Common myeloid progenitor, CD34-positive (primary cell): ENCODE results near the gene ERN1.

Experiments
- CTCF ChIA-PET: fragments of 350-600 bp; sonication (Branson Sonifier 250); formaldehyde crosslinking; loops from one replicate; lab custom pipeline; 2021; ENCODE audit warnings: antibody characterized with exemption; lab: Charles Lee
- POLR2A ChIA-PET: fragments of 350-600 bp; sonication (Branson Sonifier 250); formaldehyde crosslinking; loops from one replicate; lab custom pipeline; 2021; ENCODE audit warnings: antibody characterized with exemption; lab: Charles Lee
- DNase-seq, 3 donors: peaks; one replicate each; pipeline versions ENCODE4 v3.0.0 to v3.0.0-alpha.2; 2013
- H3K27ac ChIP-seq, 2 experiments: 1 replicate in 1 of 2; 2 replicates in 1 of 2; pipeline ENCODE4 v1.7.0; 2013; ENCODE audit warnings: inconsistent platforms in 2 of 2, low read length in 2 of 2, mild to moderate bottlenecking in 2 of 2, low read depth in 1 of 2, moderate library complexity in 1 of 2; ENCODE audit not compliant: severe bottlenecking in 2 of 2, insufficient read depth in 1 of 2, poor library complexity in 1 of 2
- H3K27me3 ChIP-seq, 5 experiments: replicated peaks in 2 of 5; 1 replicate in 3 of 5; 2 replicates in 2 of 5; pipeline versions ENCODE4 v1.6.1 to v1.7.0; 2013; ENCODE audit warnings: low read length in 4 of 5, mild to moderate bottlenecking in 2 of 5, moderate library complexity in 2 of 5, inconsistent platforms in 1 of 5; ENCODE audit not compliant: insufficient read depth in 5 of 5, control insufficient read depth in 4 of 5
- H3K36me3 ChIP-seq, 4 experiments: 1 replicate in 2 of 4; 2 replicates in 2 of 4; pipeline versions ENCODE4 v1.6.1 to v1.7.0; 2013; ENCODE audit warnings: low read length in 3 of 4, control low read depth in 1 of 4, mild to moderate bottlenecking in 1 of 4; ENCODE audit not compliant: control insufficient read depth in 4 of 4, insufficient read depth in 4 of 4
- H3K4me1 ChIP-seq, 4 experiments: 1 replicate in 3 of 4; 2 replicates in 1 of 4; pipeline versions ENCODE4 v1.6.1 to v1.7.1; 2013; ENCODE audit warnings: low read length in 3 of 4, mild to moderate bottlenecking in 3 of 4, control low read depth in 1 of 4, inconsistent platforms in 1 of 4, moderate library complexity in 1 of 4; ENCODE audit not compliant: control insufficient read depth in 4 of 4, insufficient read depth in 4 of 4; ENCODE audit errors: control extremely low read depth in 1 of 4
- H3K4me3 ChIP-seq, 7 experiments: 1 replicate in 4 of 7; 2 replicates in 3 of 7; pipeline versions ENCODE4 v1.5.1 to v1.7.0; 2013; ENCODE audit warnings: mild to moderate bottlenecking in 7 of 7, low read length in 6 of 7, moderate library complexity in 6 of 7, inconsistent platforms in 2 of 7, low read depth in 2 of 7, control low read depth in 1 of 7; ENCODE audit not compliant: insufficient read depth in 4 of 7, control insufficient read depth in 1 of 7; ENCODE audit errors: extremely low read depth in 1 of 7
- H3K9me3 ChIP-seq, 5 experiments: 1 replicate in 4 of 5; 2 replicates in 1 of 5; pipeline versions ENCODE4 v1.6.1 to v1.7.1; 2013; ENCODE audit warnings: low read length in 4 of 5, mild to moderate bottlenecking in 2 of 5, inconsistent platforms in 1 of 5, low read depth in 1 of 5, moderate library complexity in 1 of 5; ENCODE audit not compliant: control insufficient read depth in 4 of 5, insufficient read depth in 2 of 5; ENCODE audit errors: control extremely low read depth in 1 of 5
- WGBS: methylation state at CpG from one replicate; pipeline ENCODE4 v1.1.5; 2013; ENCODE audit not compliant: insufficient coverage; 5-methylcytosine and 5-hydroxymethylcytosine counted together

Gene ERN1

GRCh38 chr17:64154313-64154695 is 24.4 kb upstream of the ERN1 start:
- POLR2A ChIA-PET: no interaction called here

GRCh38 chr17:64153565-64154312 is 23.8 kb upstream of the ERN1 start:
- H3K4me1 ChIP-seq: peaks cover 0 to 13% (median under 1%) of the 10 kb centered on the region in 4 experiments
- no peaks in the 10 kb centered on the region for H3K27me3 ChIP-seq
- no peaks in the 10 kb centered on the region for H3K9me3 ChIP-seq
- WGBS: 100% methylated on average over 3 of the region's 3 CpGs
- H3K4me3 ChIP-seq: no peak overlapping the region
- no peak overlapping the region for H3K27ac ChIP-seq
- peaks cover 8 to 57% (median 43%) of the 10 kb centered on the region in 4 experiments for H3K36me3 ChIP-seq
- DNase-seq: no peak
- POLR2A ChIA-PET: no interaction called here
- CTCF ChIA-PET: interaction anchor here (0.6 to 2.1 kb wide), 3 partner anchors 15 to 167 kb away, joined by 3 to 6 read pairs (median 3); no protein-coding TSS in a partner anchor

More at GRCh38 chr17:64154313-64154695, 24.4 kb upstream of the ERN1 start:
- no peak for DNase-seq
- Histone ChIP-seq H3K9me3 (no peaks in the 10 kb centered on the region), H3K27ac (no peak overlapping the region), H3K4me1 (peaks cover 0 to 13% (median 0%) of the 10 kb centered on the region in 4 experiments), H3K36me3 (peaks cover 8 to 58% (median 42%) of the 10 kb centered on the region in 4 experiments), H3K27me3 (no peaks in the 10 kb centered on the region), H3K4me3 (no peak overlapping the region)
- WGBS: no CpG with 5 or more reads among the region's 4 CpGs
- CTCF ChIA-PET: interaction anchor here (0.6 to 2.1 kb wide), 3 partner anchors 15 to 166 kb away, joined by 3 to 6 read pairs (median 3); no protein-coding TSS in a partner anchor

- H3K27me3 ChIP-seq: no peaks in the 10 kb centered on the region
- H3K9me3 ChIP-seq: no peaks in the 10 kb centered on the region
- peak in 2 of 3 donors; percentile 43 to 72 for DNase-seq
- WGBS: 100% methylated on average over 5 of the region's 7 CpGs
- peaks cover 0 to 15% (median 6%) of the 10 kb centered on the region in 4 experiments for H3K4me1 ChIP-seq
- H3K36me3 ChIP-seq: peaks cover 10 to 58% (median 44%) of the 10 kb centered on the region in 4 experiments
- ChIA-PET POLR2A (no interaction called here), CTCF (no interaction called here)
- no peak overlapping the region for H3K4me3 ChIP-seq
- no peak overlapping the region for H3K27ac ChIP-seq
Measured at GRCh38 chr17:64152428-64153125, 22.6 kb upstream of the ERN1 start.

GRCh38 chr17:64151016-64151368 is 21.0 kb upstream of the ERN1 start:
- peaks cover 9 to 26% (median 19%) of the 10 kb centered on the region in 4 experiments for H3K4me1 ChIP-seq
- H3K36me3 ChIP-seq: peaks cover 10 to 61% (median 46%) of the 10 kb centered on the region in 4 experiments
- no CpG with 5 or more reads among the region's 1 CpG for WGBS
- no peaks in the 10 kb centered on the region for H3K27me3 ChIP-seq
- CTCF ChIA-PET: no interaction called here
- DNase-seq: no peak
- H3K27ac ChIP-seq: peak overlapping the region in 1 of 2 experiments; percentile 29
- POLR2A ChIA-PET: no interaction called here
- no peaks in the 10 kb centered on the region for H3K9me3 ChIP-seq
- H3K4me3 ChIP-seq: no peak overlapping the region

GRCh38 chr17:64150237-64151015 is 20.5 kb upstream of the ERN1 start:
- no peak for DNase-seq
- POLR2A ChIA-PET: no interaction called here
- Histone ChIP-seq H3K27me3 (no peaks in the 10 kb centered on the region), H3K4me3 (no peak overlapping the region), H3K36me3 (peaks cover 10 to 59% (median 46%) of the 10 kb centered on the region in 4 experiments), H3K27ac (peak overlapping the region in 1 of 2 experiments; percentile 29), H3K4me1 (peaks cover 9 to 26% (median 19%) of the 10 kb centered on the region in 4 experiments), H3K9me3 (no peaks in the 10 kb centered on the region)
- 100% methylated on average over 4 of the region's 5 CpGs for WGBS
- CTCF ChIA-PET: interaction anchor here (0.7 to 3.0 kb wide), 3 partner anchors 11 to 153 kb away, joined by 3 to 26 read pairs (median 4); no protein-coding TSS in a partner anchor

GRCh38 chr17:64149196-64149595 is 19.3 kb upstream of the ERN1 start:
- WGBS: 100% methylated on average over 3 of the region's 6 CpGs
- Histone ChIP-seq H3K4me1 (peaks cover 13 to 29% (median 20%) of the 10 kb centered on the region in 4 experiments), H3K27me3 (no peaks in the 10 kb centered on the region), H3K27ac (peak overlapping the region in 1 of 2 experiments; percentile 2), H3K9me3 (no peaks in the 10 kb centered on the region), H3K4me3 (no peak overlapping the region), H3K36me3 (peaks cover 10 to 59% (median 37%) of the 10 kb centered on the region in 4 experiments)
- DNase-seq: no peak
- CTCF ChIA-PET: interaction anchor here (0.9 to 3.0 kb wide), 8 partner anchors 12 to 178 kb away, joined by 3 to 26 read pairs (median 4); no protein-coding TSS in a partner anchor
- POLR2A ChIA-PET: interaction anchor here (0.6 kb wide), 1 partner anchor 371 kb away, joined by 4 read pairs; no protein-coding TSS in a partner anchor
